ENCODE results near the gene TATDN2.
A peak's percentile ranks its signal among the peaks of the same experiment; 100 is the strongest.
"Not testable (repeated sequence)": the region's sequence is repeated elsewhere in the genome, so short reads cannot be mapped to it uniquely, and the experiment has no call there.

Gene TATDN2

DNA sequence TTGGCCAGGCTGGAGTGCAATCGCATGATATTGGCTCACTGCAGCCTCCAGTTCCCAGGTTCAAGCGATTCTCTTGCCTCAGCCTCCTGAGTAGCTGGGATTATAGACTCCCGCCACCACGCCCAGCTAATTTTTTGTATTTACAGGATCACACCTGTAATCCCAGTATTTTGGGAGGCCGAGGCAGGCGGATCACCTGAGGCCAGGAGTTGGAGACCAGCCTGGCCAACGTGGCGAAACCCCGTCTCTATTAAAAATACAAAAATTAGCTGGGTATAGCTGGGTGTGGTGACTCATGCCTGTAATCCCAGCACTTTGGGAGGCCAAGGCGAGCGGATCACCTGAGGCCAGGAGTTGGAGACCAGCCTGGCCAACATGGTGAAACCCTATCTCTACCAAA, 24.2 kb downstream of the TATDN2 start:
- DNase-seq, result not testable (repeated sequence)

DNA sequence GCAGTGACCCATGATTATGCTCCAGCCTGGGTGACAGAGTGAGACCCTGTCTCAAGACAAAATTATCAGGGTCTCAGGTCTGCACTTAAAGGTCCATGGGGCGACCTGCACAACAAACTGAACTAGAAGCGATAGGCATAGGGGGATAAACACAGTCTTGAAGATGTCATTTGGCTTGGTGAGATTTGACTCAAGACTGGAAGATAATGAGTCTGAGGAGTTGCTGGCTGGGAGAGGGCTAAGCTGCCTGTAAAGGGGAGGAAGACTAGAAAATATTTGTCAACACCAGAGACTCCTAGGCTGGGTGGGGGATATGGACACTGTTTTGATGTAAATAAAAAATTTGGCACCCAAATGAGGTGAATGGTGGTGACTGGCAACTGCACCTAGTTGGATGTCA, 24.7 kb downstream of the TATDN2 start:
- DNase-seq, result no peak

DNA sequence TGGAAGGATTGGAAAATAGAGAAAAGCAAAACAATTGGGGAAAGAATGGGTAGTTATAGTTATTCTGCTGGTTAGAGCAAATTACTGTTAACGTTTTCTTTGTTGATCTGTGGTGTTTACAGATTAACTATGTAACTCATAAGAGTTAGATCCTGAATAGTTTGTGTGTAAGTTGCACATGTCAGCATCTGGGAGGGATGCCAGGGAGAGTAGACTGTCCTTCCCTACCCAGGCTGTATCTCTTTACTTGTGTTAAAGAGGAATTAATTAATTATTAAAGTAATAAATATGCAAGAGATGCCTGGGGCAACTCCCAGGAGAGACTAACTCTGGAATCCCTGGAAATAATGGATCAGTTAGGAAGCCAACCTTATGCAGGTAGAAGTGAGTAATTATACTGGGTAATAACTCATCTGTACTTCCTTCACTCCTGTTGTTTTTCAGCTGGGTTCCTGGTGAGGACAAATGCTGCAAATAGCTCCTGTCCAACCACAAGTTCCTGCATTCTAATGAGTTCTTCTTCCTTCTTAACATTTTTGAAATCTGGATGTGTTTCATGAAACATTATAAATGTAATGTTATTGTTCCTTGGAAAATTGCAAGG, 25.5 kb downstream of the TATDN2 start:
- DNase-seq, result peak; percentile 8

DNA sequence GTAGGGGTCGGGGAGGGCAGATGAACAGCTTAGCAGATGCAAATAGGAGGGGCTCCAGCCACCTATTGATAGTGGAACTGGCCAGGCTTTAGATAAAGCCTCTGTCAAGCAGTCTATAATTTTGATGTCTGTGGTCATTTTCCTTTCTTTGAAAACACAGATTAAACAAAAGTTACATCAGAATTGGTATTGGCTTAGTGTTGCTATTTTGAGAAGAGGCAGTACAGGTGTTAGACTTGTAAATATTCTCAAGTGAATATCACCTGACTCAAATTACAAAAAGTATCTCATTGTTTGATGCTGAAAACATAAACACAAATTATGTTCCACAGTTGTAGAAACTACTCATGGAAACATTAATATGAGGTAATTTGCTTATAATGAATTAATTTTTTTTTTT, 26.3 kb downstream of the TATDN2 start:
- DNase-seq, result peak; percentile 15

DNA sequence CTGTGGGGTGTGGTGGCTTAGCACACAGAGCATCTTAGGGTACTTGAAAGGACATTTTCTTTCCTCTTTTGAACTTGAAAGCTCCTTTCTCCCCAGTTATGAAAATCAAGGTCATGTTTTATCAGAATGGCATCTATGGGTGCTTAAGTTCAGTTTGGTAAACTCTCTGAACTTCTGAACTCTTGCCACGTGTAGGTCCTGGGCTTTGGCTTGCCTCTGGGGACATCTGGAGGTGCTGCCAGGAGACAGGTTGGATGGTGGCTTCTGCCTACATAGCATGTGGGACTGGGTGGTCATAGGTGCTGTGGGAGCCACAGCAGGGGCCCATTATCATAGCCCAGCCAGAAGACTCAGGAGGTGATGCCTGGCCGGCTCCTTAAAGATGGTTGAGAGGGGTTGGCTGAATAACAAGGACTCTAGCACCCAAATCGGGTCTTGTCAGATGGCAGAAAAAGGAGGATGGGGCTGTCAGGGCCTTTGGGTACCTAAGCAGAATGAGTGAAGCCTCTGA, 28.9 kb downstream of the TATDN2 start:
- DNase-seq, result no peak

DNA sequence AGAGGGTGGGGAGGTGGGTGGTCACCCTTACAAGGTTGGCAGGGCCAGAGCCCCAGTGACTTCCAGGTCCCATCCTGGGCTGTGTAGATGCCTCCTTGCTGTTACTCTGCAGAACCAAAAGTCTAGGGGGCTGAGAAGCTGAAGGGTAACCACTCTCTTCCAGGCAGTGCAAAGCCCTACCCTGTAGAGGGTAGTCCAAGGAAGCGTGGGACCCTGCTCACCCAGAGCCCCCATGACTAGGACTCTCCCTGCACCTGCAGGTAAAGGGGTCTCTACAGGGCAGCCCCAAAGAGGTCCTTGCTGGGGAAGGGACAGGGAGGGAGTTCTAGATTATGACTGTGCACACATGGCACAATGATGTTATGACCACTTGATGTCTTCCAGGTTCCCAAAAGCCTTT, 30.2 kb downstream of the TATDN2 start:
- no peak for DNase-seq

DNA sequence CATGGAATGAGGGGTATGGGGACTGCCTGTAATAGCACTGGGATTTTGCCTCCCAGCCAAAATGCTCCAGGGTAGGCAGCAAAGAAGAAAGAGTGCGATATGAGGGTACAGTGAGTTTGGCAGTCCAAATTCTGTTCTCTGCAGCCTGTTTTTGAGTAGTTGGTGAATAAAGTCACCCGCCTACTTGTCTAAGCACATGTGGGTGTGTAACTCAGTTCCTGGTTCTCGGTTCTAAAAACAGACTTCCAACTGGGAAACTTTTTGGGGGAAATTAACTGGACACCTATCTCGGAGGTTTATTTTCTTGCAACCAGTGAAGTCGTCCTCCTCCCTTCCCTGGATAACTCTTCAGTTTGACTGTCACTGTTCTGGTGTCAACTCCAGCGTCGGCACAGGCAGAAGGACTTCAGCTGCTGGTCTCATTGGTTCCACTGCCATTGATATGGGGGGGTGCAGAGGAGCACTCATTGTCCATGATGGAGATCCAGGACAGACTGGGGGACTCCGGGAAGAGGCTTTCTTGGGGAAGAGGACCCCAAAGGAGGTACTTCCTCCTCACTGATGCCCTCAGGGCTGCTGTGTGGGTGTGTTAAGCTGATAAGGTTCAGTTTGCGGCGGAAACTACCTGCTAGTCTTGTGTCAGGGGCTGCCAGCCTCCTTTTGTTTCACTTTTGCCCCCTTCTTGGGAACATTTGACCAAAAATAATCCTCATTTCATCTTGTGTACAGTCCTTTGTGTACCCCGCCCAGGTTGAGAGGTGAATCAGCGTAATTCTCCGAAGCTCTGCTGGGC, 31.3 kb downstream of the TATDN2 start:
- DNase-seq, result no peak

DNA sequence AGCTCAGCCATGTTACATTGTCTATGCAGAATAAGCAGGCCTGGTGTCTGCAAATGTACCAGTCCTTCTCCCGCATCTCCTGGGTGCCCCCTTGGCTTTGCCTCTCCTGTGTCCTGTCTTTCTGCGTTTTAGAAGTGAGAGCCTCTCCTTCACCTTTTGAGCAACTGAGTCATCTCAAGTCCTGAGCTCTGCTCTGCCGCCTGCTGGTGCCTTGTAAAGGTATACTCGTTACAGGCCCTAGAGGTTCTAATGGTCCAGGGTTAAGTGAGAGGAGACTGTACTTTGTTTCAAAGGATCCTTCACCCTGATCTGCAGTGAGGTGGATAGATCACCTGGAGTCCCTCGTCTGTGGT, 31.9 kb downstream of the TATDN2 start:
- no peak for DNase-seq

DNA sequence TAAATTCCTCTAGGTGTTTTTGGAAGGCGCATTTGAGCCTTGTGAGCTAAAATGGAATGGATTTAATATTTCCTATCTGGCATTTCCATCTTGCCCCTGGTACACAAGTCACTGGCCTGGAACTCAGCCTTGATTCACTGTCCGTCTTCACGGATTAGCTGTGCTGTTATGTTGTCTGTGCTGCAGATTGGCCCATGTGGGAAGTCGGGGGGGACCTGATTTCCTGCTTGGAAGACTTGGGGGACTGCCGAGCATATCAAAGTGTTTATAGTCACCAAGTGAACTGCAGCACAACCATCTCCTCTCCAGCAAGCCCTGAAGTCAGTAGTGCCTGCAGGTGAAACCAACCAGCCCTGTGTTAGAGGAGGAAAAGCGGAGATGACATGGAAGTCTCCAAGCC, 32.3 kb downstream of the TATDN2 start:
- DNase-seq, result no peak

DNA sequence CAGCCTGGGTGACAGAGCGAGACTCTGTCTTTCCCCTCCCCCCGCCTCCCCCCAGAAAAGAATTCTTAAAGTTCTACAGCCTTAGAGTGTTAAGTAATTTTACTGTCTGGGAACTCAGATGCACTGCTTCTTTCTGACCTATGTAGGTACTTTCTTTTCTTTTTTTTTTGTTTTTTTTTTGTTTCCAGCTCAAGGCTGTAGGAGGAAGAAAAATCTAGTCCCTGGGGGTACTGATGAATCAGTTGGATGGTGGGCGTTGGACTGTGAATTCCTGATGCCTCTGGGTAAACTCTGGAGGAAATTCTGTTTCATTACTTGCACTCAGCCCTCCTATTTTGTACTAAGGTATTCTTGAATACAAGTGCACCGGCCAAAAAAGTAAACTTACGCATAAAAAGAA, 33.7 kb downstream of the TATDN2 start:
- no peak for DNase-seq

DNA sequence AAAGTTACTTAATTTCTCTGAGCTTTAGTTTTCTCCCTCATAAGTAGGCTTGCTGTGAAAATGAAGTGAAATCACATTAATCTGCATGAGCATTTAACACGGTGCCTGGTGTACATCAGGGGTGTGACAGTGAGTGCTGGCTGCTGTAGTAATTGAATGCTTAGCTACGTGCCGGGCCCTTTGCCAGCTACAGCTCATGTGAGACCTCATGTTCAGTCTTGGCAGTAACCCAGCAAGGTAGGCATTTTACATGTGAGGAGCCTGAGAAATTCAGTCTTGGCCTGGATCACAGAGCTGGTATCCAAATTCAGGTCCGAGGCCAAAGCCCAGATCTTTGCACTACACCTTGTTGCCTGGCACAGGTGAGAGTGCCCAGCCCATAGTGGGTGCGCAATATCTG, 35.4 kb downstream of the TATDN2 start:
- peak; percentile 75 for DNase-seq

DNA sequence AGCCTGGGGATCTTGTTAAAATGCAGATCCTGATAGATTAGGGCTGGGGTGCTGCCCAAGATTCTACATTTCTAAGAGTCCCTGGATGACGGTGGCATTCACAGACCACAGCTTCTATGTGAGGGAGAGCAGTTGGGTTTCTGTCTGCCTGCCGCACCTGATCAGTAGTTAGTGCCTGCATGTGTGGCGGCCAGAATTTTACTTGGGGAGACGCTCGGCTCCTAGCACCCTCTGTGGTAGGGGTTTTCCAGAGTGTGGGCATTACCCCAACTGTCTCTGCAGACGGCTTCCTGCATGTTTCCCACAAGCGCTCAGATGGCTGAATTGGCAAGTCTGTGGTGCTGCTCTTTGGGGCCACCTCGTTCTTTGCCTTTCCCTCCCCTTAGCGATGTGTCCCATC, 36.2 kb downstream of the TATDN2 start:
- no peak for DNase-seq

DNA sequence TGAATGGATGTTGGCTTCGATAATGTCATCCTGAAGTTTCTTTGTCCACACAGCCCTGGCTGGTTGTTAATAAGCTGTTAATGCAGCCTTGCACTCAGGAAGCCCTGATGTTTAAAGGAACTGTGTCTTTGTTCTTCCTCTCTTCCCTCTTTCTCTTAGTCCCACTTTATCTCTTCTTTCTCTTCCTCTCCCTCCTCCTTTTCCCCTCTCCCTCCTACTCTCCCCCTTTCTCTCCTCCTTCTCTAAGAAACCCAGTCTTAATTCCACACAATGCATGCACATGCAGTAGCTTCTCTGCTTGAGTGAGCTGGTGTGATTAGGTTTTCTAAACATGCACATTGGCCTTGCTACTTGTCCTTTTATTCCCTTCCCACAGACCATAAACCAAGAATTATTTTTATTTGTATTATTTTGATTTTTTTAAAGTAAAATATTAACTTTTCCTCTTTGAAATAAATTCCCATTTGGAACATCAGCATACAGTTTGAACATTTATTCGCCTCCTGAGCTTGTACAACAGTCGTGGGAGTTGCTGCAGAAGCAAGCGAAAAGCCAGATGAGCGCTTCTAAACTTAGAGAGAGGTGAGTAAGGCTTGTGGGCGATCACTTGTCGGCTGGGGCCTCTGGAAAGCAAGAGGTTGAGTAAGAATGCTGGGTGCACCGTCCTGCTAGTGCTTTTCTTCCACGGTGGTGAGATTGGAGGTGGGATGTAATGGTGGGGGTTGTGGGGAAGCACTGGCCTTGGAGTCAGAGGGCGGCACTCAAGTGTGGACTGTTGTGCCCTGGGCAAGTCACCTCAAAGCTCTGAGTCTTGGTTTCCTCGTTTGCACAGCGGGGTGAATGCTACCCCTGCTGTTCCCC, 37.2 kb downstream of the TATDN2 start:
- no peak for DNase-seq

DNA sequence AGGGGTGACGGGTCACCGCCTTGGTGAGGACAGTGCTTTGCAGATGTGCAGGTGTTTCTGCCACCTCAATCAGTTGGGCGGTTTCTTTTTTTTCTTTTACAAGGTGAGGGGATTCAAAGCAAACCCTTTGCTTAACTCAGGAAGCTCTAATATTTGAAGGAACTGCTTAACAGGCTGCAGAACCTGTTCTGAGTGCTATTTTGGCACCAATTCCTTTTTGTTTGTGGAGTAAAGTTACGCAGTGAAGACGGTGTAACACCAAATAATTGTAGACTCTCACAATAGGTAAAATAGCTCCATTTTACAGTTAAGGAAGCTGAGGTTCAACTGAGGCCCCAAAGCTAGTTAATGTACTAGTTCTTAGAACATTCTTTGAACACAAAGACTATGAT, 37.9 kb downstream of the TATDN2 start:
- no peak for DNase-seq

DNA sequence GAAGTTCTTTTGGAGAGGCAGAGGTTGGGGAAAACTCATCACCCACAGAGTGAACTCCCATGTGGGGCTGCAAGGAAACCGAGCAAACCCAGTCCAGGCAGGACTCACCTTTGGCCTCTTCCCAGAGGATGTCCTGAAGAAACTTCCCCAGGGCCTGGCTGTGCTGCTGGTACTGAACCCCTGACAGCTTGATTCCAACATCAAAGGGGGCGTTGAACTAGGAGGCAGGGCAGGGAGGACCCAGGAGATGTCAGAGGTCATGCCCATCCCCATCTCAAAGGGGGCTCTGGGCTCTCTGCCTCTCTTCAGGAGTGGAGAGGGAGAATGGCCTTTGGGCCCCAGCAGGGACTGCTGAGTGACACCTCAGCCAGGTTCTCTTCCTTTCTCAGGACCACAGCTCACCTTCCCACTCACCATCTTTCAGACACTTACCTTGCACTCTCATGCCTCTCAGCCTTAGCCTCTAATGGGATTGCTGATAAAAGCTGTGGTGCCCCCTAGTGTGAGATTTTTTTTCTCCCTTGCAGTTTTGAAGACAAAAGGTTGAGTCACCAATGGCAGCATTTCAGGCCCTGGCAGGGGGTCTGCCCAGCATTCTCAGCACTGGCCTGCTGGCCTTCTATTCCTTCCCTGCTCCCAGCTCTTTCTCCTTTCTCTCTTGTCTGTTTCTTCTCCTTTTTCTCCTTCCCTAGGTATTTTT, 38.5 kb downstream of the TATDN2 start:
- peak; percentile 44 for DNase-seq

DNA sequence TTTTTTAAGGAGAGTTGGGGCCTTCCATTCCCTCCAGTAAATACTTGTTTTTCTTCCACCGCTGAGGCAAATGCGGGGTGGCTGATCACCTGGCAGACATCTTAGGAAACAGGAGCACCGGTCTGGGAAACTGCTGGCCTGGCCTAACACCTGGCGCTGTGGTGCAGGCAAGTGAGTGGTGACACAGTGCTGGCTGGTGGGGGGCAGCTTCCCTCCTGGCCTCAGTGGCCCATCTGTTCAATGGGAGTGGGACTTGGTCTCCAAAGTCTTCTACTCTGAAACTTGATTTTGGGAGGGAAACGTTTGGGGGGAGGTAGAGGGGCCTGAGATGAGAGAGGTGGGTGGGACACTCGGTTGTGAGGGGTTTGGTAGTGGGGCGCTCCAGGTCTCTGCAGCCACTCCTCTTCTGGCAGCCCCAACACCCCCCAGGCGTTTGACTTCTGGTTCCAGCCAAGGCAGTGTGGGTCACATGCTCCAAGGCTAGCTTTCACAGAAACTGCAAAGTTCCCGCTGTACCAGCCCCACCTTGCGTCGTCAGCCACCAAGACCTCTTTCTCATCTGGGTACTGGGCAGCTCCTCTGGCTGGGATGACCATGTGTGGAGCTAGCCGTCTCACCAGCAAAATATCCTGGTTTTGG, 39.8 kb downstream of the TATDN2 start:
- DNase-seq, result no peak

DNA sequence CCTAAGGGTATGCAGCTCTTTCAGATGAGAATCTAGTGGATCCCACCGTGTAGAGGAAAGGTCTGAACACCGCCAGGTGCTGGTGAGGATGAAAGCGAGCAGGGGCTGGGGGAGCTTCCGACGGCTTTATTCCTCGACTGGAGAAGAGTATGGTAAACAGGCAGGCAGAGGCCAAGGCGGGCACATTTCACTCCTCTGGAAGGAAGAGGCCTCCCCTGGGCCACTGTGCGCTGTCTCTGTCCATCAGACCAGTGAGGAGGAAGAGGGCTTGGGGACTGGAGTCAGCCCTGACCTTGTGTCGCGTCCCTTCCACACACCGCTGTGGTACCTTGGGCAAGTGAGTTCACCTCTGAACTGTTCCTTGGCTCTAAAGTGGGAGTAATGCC, 40.3 kb downstream of the TATDN2 start:
- no peak for DNase-seq

DNA sequence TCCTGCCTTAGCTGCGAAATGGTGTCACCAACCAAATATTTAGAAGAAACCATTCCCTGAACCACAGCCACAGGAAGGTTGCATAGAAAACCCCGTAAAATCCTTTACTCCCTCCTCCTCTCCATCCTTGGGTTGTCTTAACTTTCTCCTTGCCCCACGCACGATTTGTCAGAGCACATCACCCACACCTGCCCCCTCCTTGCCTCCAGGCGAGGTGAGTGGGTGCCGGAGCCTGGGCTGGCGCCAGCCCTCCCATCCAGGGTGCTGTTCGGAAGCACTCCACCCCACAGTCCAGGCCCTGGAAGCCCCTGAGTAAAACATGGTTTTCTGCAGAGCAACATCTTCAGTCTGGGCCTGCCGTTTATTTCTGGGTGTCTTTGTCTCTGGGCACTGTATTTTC, 40.8 kb downstream of the TATDN2 start:
- no peak for DNase-seq

DNA sequence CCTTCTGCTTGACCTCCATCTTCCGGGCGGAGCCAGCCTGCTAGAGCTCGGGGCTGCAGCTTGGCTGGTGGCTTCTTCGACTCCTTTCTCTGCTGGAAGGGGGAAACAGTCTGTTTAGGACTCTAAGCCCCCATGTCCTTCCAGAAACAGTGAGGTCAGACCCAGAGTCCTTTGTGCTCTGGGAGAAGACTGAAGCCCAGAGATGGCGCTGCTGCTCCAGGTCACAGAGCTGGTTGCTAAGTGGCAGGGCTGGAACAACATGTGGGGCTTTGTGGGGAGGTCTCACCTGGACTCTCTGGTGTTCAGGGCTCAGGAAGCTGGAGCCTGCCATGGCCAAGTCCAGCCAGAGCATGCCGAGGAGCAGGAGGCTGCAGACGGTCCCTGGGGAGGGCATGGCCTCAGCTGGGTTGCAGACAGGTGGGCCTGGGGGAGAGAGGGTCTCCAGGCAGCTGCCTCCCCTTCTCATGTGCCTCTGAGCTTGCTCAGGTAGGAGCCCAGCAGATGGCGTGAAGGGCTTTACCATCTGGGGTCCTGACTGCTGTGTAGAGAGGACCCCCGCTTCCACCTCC, 41.6 kb downstream of the TATDN2 start:
- no peak for DNase-seq

DNA sequence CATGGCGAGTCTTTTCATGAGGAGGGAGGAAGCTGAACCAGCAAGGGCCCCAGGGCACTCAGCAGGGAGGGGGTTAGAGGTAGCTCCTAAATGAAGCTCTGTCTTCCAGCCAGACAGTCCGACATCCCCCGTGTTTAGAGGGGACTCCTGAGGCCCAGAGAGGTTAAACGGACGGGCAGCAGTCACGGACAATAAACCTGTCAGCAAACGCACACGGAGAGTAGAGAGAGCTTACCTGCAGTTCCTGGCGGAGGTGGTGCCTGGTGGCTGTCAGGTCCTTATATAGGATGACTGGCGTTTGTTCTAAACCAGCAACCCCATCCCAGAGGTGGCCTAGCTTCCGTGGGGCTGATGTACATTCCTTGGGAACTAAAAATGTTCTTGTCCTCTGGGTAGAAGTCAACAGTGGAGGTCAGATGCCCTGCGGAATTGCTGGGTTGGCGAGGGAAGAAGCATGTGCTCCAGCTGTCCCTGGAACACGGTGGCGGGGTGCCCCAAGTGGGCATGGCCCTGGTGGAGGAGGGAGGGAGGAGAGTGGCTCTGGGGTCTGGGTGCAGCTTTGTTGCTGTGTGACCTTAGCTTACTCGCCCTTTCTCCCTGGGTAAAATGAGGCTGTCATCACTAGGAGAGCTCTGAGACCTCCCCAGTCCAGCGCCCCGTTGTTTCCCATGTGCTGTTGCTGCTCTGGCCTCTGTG, 42.4 kb downstream of the TATDN2 start:
- no peak for DNase-seq

DNA sequence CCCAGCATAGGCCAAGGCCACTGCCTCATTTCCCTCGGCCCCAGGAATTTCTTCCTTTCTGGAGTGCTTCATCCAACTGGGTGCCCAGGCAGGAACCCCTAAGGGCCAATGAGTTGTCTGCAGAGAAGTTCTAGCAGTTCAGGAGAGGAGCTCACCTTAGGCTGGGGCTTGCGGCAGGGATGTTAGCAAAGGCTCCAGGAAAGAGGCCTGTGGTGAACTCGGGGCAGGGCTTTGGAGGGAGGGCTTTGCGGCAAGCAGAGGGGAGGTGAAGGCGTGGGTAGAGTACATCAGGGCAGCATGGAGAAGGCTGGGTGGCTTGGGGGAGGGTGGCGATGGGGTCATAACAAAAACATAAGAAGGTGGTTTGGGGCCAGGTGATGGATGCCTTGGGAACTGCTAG, 43.4 kb downstream of the TATDN2 start:
- no peak for DNase-seq

All from NCI-H1105 treated with DMSO at 0.1 percent for 48 hours (cell line).